H1 (cell line): ENCODE data around the gene C22orf39. TPM values are rescaled to one million over a fixed set of nuclear protein-coding genes. Genes with fewer than 3 reads are reported as not detected.

Experiments
- SUZ12 ChIP-seq: fragments of 200-600 bp; sonication (generic); IDR thresholded peaks from 2 replicates; pipeline ENCODE4 v1.6.1; 2012; ENCODE audit warnings: mild to moderate bottlenecking, inconsistent platforms, low read length, moderate library complexity, mixed read lengths
- USF2 ChIP-seq: IDR thresholded peaks from 2 replicates; pipeline ENCODE4 v1.6.1; 2011; ENCODE audit warnings: low read length, improper control_type of control experiment
- polyA plus RNA-seq, 7 experiments: library from polyadenylated mRNA; depleted of rRNA in 3 of 7; stranded (reverse) in 5 of 7; unstranded in 2 of 7; fragments of >200 nt in 5 of 7; fragments of 200-250 nt in 2 of 7; gene quantifications; 1 replicate in 5 of 7; 2 replicates in 1 of 7; 4 replicates in 1 of 7; pipeline versions ENCODE4 v1.2.1 to v1.2.3, GENCODE V29; 2011 to 2013; ENCODE audit warnings: missing spikeins in 2 of 7, mixed read lengths in 2 of 7
- total RNA-seq: library from RNA; stranded (reverse); fragmentation: NEBNext Ultra II Directional; extraction: Animal tissue kit (Norgen Biotek cat#: 25700); gene quantifications from 2 replicates; pipeline ENCODE4 v1.2.1, GENCODE V29; 2021

Gene C22orf39
- total and polyA plus RNA-seq, 2 of the 8 experiments (the other 6 are each of a cell fraction or from before 2014, with no cell fraction given), result 22.7 to 27.7 TPM

- TF ChIP-seq USF2 (no peak), SUZ12 (no peak)
Measured at GRCh38 chr22:19398652-19399051, 48.9 kb downstream of the C22orf39 start (continued).
